ENCODE measurements around the gene DIMT1. TPM values are rescaled to one million over a fixed set of nuclear protein-coding genes. Genes with fewer than 3 reads are reported as not detected.

Gene DIMT1
- total RNA-seq, 1 experiment from 2014 or later: 20.8 TPM

DNA sequence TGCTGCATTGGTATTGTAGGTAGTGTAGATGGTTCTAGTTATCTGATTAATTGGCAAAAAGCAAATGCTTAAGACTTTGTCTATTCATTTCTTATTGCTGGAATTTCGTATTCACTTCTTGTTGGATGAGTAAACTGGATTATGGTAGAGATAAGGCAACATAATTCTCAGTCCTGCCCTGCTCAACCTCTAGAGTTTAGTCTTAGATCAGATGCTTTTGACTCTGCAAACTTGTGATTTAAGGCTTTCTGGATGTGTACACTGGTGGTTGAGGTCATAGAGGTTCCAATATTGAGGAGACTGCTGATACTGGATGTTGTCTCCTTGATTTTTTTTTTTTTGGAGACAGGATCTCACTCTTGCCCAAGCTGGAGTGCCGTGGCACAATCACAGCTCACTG, 62.7 kb downstream of the DIMT1 start:
- no peaks in the 10 kb centered on the region; the same call in 1 of the 2 replicates for H3K9me2 ChIP-seq (ENCODE audit: insufficient read depth)
- no peak overlapping the region for H3K4me3 ChIP-seq
- H3F3A ChIP-seq (ENCODE audit: insufficient read depth, low read depth): no peaks in the 10 kb centered on the region; the same call in 1 of the 2 replicates
- intact Hi-C loops (cut with micrococcal nuclease; ENCODE audit: unreplicated experiment): no loop called here
- H3K4me2 ChIP-seq: no peak overlapping the region
- H3K27me3 ChIP-seq (ENCODE audit: insufficient read depth, low read depth): no peaks in the 10 kb centered on the region
- peaks cover 17% of the 10 kb centered on the region for H4K20me1 ChIP-seq (ENCODE audit: insufficient read depth)
- no TSS peak for BruUV-seq (replicated peaks)
- H3K4me1 ChIP-seq (replicated peaks; ENCODE audit: insufficient read depth): no peaks in the 10 kb centered on the region
- H3K9me3 ChIP-seq (ENCODE audit: insufficient read depth, low read depth): no peaks in the 10 kb centered on the region
- ChIA-PET POLR2A (ENCODE audit: unreplicated experiment) (no interaction called here), CTCF (no interaction called here)
- DNase-seq: no peak
- H3K36me3 ChIP-seq (ENCODE audit: low read depth): no peaks in the 10 kb centered on the region
- H3K27ac ChIP-seq: no peak overlapping the region
- peaks cover 55% of the 10 kb centered on the region for H3K79me2 ChIP-seq (ENCODE audit: low read depth)
- H2AFZ ChIP-seq: no peak overlapping the region
- TF ChIP-seq EZH2 (IDR thresholded peaks at IDR 0.05; ENCODE audit: low read depth): no peak
- TF ChIP-seq, protein P1, sequence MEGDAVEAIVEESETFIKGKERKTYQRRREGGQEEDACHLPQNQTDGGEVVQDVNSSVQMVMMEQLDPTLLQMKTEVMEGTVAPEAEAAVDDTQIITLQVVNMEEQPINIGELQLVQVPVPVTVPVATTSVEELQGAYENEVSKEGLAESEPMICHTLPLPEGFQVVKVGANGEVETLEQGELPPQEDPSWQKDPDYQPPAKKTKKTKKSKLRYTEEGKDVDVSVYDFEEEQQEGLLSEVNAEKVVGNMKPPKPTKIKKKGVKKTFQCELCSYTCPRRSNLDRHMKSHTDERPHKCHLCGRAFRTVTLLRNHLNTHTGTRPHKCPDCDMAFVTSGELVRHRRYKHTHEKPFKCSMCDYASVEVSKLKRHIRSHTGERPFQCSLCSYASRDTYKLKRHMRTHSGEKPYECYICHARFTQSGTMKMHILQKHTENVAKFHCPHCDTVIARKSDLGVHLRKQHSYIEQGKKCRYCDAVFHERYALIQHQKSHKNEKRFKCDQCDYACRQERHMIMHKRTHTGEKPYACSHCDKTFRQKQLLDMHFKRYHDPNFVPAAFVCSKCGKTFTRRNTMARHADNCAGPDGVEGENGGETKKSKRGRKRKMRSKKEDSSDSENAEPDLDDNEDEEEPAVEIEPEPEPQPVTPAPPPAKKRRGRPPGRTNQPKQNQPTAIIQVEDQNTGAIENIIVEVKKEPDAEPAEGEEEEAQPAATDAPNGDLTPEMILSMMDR (conservative IDR thresholded peaks at IDR 0.05): no peak

DNA sequence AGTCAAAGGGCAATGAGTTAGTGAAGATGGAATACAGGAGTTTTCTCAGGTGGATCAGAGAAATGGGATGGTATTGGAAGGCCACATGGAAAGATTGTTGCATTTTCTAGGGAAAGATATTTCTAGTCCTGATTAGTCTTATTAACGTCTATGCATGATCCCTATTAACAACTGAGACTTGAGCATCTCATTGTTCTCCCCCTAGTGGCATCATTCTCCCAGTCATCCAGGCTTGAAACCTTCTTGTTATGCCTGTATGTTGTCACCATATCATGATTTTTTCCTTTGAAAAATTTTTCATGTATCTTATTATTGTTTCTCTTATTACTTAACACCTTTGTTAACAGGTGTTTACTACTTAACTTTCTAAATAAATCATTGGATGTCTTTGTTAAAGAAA, 63.3 kb downstream of the DIMT1 start:
- Histone ChIP-seq H3K27me3 (ENCODE audit: insufficient read depth, low read depth) (no peaks in the 10 kb centered on the region), H2AFZ (no peak overlapping the region), H3K9me2 (ENCODE audit: insufficient read depth) (no peaks in the 10 kb centered on the region; the same call in 1 of the 2 replicates), H4K20me1 (ENCODE audit: insufficient read depth) (peaks cover 17% of the 10 kb centered on the region), H3K4me1 (replicated peaks; ENCODE audit: insufficient read depth) (no peaks in the 10 kb centered on the region), H3K4me3 (no peak overlapping the region), H3F3A (ENCODE audit: insufficient read depth, low read depth) (no peaks in the 10 kb centered on the region; the same call in 1 of the 2 replicates), H3K27ac (no peak overlapping the region), H3K9me3 (ENCODE audit: insufficient read depth, low read depth) (no peaks in the 10 kb centered on the region), H3K4me2 (no peak overlapping the region), H3K36me3 (ENCODE audit: low read depth) (no peaks in the 10 kb centered on the region), H3K79me2 (ENCODE audit: low read depth) (peaks cover 57% of the 10 kb centered on the region)
- no peak for DNase-seq
- no TSS peak for BruUV-seq (replicated peaks)
- ChIA-PET POLR2A (ENCODE audit: unreplicated experiment) (no interaction called here), CTCF (no interaction called here)
- intact Hi-C loops (cut with micrococcal nuclease; ENCODE audit: unreplicated experiment): no loop called here
- TF ChIP-seq, protein P1 (conservative IDR thresholded peaks at IDR 0.05): peak; percentile 45
- TF ChIP-seq EZH2 (IDR thresholded peaks at IDR 0.05; ENCODE audit: low read depth): no peak

Other genes with a start within 250 kb of the DIMT1 start
- gene KIF2A, start 97.7 kb downstream of the DIMT1 start, total RNA-seq (2021): 39.6 and 54.8 TPM in 2 replicates
- gene IPO11, start 8.9 kb upstream of the DIMT1 start, total RNA-seq (2021): 37.1 and 47.1 TPM in 2 replicates
- gene LRRC70, start 174.9 kb upstream of the DIMT1 start, total RNA-seq (2021): 0.98 and 1.1 TPM in 2 replicates